ENCODE measurements around the gene NPBWR2.

The NPBWR2 gene

DNA sequence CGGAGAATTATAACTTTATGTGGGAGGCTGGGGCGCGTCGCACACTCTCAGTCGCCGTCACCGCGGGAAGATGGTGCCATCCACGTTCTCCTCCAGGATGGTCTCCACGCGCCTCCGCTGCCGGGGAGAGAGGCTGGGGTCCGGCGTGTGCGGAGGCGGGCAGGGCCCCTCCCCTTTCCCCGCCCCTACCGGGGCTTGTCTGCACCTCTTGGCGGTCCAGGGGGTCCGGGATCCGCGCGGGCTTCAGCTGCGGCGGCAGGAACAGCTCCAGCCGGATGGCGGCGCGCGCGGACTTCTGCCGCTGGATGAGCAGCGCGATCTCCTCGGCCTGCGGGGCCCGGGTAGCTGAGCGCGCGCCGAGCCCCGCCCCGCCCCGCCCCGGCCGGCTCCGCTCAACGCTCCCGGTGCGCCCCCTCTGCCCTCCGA, 24.0 kb downstream of the NPBWR2 start:
- DNase-seq, result peak; percentile 52 to 56

DNA sequence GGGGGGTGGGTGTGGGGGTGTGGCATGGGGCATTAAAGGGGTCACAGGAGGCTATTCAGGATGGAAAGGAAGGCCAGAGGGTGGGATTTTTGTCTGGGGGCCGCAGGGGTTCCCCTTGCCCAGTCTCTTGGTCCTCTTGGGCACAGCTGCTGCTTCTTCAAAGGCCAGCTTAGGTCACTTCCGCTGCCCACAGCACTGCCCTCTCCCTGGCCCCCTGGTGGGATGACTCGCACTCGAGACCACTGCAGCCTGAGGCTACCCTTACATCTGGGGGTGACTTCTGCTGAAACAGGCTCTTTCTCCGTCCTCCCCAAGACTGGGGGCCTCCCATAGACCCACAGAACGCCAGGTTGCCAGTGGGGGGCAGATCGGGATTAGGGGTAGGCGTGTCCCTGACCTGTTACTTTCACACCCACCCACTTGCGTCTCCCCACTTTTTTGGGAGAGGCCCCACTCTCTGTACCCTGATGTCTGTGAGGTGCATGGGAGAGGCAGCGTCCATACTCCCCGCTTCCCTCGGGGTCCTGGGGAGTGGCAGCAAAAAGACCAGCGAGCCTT, 24.5 kb downstream of the NPBWR2 start:
- no peak for DNase-seq

DNA sequence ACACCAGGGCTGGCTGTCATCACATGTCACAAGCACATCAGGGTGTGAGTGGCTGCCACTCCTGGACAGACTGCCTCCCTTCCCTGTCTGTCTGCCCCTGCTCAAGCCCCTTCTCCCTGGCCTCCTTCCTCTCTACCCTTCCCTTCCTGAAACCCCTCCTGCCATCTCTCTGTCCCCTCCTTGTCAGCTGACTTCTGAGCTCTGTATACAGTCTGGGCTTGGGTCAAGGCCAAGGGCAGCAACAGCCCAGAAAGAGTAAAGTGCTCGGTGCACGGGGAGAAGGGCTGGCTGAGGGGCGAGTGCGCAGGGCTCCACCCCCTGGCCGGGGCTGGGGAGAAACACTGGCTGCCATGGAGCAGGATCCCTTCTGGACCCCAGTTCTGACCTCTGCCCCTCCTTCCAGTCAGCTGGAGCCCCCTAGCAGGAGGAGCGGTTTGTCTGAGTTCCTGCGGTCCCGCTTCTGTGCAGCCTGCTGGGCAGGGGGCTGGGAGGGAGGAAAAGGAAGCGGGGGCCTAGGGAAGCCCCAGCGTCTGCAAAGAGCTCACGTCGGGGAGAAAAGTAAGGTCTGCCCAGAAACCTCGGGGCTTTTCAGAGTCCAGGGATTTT, 25.1 kb downstream of the NPBWR2 start:
- DNase-seq, result no peak

DNA sequence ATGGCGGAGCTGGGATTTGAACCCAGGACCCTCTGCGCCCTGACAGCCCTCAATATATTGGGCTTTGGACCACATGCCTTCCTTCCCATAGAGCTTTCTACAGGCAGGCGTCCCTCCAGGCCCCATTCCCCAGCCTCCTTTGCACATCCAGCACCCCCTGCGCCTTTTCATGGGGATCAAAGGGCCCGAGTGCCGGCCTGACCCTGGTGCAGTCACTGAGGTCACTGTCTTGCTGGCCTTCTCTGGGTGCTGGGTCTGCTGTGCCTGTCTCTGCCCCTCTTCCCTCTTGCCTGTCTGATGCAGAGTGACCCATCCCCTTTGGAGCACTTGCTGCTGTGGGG, 25.8 kb downstream of the NPBWR2 start:
- no peak for DNase-seq

DNA sequence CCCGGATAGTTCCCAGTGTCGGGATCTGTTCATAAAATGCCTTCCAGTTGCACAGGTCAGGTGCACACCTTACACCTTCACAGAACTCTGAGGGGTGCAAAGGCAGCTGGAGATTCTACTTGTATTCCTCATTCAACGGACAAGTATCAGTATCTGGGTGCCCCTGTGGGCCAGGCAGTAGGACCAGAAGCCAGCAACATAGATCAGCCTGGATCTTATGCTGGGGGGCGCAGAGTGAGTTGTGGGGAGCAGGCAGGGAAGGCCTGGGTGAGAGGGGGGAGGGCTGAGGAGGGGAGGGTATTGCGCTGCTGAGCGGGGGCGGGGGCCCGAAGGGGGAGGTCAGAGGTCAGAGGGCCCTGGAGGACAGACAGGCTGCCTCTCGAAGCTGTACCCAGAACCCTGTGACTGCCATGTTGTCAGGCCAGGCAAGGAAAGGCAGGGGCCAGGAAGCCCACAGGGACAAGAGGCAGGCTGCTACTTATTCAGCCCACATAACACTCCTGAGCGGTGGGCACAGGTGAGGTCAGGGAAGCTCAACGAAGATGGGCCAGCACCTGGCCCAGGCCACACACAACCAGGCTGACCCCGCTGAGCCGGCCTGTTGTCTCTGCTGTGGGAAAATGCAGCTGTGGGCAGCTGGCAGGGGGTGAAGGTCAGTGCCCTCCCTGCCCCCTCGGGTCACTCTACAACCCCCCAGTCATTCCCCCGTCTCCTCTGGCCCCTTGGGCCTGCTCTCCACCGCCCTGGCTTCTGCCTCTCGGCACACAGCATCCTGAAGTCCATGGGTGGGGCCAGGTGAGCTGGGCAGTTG, 26.3 kb downstream of the NPBWR2 start:
- no peak for DNase-seq

DNA sequence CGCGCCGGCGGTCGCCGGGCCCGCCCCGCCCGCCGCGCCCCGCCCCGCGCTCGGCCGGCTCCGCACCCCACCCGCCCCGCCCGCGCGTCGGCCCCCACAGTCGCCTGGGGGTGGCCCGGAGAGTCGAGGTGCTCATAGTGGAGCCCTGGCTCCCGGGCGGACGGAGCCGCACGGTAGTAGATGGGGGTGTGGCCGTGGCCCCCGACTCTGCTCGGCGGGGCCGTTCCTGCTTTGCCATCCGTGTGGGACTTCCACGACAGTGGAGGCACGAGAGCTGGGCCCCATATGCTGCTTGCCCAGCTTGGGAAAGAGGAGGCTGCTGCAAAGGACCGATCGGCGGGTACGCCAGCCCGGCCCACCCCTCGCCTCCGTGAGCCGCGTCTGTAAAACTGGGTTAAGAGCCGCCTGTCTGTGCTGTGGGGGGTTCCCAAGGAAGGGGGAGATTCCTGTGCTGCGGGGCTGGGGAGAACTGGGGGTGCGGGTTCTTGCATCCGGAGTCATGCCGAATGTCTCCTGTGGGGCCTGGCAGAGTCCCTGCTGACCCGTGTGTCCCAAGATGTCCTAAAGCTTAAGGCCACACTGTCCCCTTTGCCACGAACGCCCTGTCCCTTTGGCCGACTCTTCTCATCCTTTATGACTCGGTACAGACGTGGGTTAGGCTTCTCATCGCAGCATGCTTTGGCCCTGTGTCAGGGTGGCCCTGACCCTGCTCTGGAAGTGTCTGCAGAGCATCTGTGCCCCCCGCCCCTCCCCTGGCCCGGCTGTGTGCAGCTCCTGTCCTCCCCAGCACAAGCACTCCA, 27.2 kb downstream of the NPBWR2 start, which contains the start of gene OPRL1:
TSS of gene OPRL1 (plus strand) at position 70 of the 800 bp plus-strand sequence. CDS start 12,639 bp downstream, outside the sequence.
- peak in 1 of 2 experiments; percentile 27 for DNase-seq

DNA sequence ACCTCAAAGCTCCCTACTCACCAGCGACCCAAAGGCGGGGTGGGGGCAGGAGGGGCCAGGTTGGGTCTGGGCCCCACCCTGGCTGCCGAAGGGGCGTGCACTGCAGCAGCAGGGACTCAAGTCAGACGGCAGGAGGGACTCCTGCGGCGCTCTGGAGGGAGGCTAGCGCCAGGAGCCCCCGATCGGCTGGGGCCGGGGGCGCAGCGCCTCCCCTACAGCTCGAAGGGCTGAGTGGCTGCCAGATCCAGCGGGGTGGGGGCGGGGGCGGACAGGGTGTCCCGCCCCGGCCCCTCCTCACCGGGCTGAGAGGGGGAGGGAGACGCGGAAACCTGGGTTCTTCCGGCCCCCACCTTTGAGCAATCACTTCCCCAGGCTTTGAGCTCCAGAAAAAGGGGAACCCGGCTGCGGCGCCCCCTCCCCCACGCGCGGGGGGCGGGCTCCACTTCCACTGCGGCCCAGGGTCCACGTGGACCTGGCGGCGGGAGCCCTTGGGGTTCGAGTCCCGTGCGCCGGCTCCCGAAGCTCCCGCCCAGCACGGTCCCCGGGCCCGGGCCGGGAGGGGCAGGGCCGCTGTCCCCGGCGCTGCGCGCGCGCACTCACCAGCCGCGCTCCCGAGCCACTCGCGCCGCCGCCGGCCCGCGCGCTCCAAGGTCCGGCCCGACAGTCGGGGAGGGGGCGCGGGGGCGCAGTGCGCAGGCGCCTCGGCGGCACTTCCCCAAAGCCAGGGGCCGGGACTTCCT, 27.9 kb downstream of the NPBWR2 start, which contains the start of gene RGS19:
TSS of gene RGS19 (minus strand) at position 246 of the 740 bp plus-strand sequence. CDS start 2,632 bp downstream, outside the sequence.
- DNase-seq, result peak; percentile 52 to 57

DNA sequence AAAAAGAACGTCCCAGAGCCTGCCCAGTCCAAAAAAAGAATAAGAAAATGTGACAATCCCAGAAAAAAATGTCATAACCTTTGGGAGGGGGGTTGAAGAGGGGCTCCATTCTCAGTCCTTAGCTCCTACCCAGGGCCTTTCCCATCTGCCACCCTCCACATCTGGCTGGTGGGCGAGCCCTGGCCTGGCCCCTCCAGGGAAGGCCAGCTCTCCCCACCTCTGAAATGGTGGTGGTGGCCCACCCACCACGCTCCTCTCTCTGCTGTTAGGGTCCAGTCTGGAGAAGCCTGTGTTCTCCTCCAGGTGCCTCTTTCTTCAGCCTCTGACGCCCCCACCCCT, 28.5 kb downstream of the NPBWR2 start:
- no peak for DNase-seq

DNA sequence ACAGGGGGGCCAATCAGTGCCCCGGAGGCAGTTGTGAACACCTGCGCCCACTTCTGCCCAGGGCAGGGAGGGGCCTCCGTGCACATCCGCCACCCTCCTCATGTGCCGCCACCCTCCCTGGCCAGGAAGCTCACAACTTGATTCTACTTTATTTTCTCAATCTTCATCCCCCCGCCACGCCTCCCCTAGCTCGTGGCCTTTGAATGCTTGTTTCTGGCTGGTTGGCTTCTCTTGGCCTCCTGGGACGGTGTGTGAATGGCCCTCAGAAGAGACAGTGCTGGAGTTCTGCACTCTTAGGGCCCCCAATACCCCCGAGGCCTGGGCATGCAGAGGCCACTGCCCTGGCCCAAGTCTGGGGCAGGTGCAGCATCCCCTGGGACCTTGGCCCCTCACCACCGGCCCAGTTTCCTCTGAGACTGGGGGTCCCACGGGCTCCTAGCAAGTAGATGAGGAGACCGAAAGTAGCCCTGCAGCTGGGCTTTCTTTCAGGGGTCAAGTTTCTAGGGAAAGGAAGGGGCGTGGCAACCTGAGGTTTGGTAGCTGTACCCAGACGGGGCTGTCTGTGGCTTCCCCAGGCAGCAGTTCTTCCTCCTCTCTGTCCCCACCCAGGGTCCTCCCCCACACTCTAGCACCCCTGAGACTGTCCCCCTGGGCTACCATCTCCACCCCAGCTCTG, 29.4 kb downstream of the NPBWR2 start:
- DNase-seq, result peak; percentile 33 to 34

DNA sequence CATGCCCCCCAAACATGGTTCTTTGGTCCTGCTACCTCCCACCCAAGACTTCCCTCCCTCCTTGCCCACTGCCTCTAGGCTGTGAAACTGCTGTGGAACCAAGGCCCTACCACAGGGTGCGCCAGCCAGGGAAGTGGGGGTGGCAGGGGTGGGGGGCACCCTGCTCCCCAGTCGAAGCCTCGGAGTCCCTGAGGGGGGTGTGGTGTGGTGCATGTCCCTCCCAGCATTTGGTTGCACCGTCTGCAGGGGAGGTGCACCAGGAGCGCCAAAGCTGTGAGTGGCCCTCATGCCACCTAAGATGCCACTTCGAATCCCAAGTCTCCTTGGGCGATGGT, 29.9 kb downstream of the NPBWR2 start:
- DNase-seq, result no peak

DNA sequence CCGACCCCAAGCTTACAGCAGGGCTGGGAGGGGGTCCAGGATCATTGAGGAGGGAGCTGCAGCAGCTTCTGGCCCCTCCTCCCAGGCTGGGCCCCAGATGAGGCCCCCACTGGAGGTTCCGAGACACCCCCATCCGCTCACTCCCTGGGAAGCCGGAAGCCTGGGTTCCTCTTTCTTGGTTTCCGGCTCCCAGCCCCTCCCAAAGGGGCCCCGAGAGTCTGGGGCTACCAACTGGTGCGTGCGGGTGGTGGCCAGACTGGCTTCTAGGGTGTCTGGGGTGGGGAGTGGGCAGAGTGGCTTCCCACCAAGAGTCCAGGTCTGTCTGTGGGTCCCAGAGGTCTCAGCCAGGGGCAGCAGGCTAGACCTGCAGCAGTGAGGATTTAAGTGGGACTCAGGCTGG, 30.3 kb downstream of the NPBWR2 start:
- no peak for DNase-seq

DNA sequence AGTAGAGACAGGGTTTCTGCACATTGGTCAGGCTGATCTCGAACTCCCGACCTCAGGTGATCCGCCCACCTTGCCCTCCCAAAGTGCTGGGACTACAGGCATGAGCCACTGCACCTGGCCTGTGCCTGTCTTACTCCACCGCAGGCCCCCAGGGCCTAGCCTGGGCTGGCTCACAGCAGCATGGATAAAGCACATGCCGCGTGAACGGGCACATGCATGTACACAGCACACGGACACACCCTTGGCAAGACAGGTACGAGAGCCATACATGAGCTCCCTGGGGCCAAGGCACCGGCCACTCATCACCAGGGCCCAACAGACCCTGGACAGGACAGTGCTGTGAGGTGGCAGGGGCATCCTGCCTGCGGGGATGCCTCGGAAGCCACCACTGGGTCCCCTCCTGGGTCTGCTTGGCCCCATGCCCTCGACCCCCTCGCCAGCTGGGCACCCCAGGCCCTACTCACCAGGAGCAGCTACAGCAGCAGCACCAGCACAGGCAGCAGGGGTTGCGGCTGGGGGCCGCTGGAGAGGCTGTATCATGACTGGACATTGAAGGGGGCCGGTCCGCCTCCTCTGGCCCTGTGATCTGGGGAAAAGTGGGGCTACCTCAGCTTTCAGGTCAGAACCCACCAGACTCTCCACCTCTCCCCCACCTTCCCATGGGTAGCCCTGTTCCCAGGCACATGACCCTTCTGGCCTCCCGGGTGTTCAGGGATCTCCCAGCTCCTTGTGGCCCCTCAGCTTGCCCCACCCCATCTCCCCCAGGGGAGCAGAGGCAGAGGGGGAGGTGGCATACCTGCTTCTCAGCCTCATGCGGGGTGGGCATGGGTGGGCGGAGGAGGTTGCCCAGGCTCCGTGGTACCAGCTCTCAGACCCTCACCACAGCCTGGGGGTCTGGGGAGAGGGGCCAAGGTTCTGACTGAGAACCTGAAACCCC, 31.0 kb downstream of the NPBWR2 start:
- DNase-seq, result no peak

DNA sequence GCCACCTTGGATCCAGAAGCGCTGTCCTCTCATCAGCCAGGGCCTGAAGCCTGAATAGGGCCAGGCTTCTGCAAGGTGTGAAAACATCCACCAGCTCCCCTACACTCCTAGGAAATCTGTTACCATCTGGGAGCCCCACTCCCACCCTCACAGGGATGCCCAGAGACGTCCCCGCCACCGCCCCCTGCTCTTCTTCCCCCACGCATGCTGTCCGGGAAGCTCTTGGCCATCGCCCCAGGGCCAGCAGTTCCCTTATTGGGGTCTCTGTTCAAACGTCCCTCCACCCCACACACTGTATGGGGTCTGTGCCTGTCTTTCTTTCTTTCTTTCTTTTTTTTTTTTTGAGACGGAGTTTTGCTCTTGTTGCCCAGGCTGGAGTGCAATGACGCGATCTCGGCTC, 31.8 kb downstream of the NPBWR2 start:
- DNase-seq, result no peak

DNA sequence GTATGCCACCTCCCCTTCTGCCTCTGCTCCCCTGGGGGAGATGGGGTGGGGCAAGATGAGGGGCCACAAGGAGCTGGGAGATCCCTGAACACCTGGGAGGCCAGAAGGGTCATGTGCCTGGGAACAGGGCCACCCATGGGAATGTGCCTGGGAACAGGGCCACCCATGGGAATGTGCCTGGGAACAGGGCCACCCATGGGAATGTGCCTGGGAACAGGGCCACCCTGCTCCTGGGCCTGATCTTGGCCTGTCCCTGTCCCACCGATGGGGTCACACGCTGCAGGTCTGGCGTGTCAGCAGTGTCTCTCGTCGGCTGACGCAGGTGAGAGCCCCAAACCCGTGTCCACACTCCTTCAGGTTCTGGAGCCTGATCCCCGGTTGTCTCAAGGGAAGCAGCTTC, 32.4 kb downstream of the NPBWR2 start:
- no peak for DNase-seq

DNA sequence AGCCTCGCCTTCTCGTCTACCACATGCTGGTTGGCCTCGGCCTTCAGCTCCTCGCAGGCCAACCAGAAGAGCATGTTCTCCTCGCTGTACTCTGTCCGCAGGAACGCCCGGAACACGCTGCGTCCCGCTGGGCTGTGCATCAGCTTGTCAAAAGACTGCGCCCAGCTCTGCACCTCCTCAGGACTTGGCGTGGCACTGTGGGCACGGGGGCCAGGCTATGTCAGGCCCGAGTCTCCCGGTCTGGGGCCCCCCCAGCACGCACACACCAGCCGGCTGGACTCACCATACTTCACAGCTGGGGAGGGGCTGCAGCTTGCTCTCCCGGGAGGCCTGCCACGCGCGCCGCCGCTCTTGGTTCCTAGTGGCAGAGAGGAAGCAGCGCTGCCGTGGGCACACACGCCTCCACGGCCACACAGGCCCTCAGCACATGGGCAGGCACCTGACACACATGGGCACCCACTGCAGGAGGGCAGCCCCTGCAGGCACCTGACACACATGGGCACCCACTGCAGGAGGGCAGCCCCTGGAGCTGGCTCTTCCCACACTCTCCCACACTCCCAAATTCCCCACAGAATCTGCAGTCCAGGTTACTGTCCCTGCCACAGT, 33.1 kb downstream of the NPBWR2 start:
- DNase-seq, result no peak

DNA sequence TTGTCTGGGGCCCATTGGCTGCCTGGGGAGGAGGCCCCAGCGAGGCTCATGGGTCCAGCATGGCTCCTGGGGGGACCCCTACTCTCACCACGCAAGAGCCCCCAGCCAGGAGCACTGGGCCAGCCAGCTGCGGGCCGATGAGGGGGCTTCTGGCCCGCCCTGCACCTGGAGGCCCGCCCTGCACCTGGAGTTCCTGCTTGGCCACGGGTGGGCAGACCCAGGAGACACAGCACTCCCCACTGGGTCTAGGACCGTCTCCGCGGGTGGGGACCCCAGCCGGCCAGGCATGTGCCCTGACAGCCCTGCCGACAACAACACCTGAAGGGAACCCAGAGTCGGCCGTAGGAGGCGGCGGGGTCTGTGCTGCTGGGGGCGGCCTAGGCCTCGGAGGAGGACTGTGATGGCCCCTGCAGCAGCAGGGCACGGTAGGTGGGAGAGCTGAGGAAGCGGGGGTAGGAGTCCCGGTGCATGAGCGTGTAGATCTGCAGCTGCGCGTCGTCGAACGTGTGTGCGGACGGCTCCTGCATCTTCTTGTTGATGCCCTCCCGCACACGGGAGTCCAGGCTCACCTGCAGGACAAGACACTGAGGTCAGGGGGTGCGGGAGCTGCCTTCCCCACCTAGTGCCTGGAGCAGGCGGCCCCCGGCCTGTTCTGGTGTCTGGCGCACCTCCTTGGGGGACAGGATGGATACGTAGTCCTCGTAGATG, 33.7 kb downstream of the NPBWR2 start:
- no peak for DNase-seq

DNA sequence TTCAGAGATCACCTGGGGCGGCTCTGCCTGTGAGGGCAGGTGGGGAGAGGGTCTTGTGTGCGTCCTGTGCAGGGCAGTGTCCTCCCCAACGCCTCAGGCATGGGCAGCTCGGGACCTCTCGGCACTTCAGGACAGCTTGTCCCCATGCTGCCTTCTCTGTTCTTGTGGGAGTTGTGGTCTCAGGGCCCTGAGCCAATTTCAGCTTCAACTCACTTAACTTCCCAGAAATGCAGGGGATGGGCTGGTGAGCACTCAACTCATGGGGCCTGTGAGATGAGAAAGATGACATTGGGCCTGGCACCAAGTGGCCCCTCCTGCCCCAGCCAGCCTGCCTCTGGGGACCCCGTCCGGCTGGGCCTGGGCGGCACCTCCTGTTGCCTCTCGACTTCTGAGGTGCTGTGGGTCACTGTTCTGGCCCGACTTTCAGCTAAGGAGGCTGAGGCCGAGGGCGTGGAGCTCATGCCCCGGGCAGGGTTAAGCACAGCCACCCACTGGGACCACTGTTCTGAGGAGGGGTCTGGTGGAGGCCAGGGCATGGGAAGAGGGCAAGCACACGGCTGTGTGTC, 34.8 kb downstream of the NPBWR2 start:
- no peak for DNase-seq

DNA sequence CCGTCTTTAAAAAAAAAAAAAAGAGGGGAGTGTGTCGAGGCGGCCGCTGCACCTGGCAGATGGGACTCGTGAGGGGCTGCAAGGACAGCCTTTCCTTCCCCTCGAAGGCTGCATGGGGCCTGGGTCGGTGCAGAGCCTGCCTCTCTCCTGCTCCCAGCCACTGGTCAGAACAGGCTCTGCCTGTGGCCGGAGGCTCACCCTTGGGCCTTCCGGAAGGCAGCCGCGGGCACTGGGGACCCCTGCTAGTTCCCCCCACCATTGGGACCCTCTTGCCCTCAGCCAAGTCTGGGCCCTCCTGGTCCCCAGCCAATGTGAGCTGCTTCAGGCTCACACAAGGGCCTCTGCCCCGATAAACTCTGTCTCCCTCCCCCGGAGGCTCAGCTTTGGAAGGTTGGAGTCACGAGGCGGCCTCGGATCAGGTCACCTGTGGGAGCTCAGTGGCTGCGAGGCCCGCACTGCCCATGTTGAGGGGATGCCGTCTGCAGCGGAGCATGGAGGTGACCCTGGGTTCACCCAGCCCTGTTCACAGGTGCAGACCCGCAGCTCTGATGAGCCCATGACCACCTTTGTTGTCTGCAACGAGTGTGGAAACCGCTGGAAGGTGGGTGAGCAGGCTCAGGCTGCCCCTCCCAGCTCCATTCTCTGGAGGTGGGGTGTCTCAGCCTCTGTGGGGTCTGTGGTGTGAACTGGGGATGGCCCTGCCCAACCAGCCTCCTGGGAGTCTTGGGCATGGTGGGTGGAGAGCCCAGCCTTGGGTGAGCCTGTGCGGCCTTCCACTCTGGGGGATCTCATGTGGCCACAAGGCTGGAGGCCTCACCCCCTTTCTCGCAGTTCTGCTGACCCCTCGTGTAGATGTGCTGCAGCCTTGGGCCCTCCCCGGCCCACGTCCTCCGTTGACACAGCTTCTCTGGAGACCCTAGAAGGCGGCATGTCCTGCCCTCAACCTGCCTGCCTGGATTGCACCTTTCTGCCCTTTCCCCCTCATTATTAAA, 35.7 kb downstream of the NPBWR2 start:
- DNase-seq, result no peak

Data from activated CD4-positive, alpha-beta T cell treated with anti-CD3 and anti-CD28 coated beads, Interleukin-2, amount 50 U/mL, for 4 hours (primary cell).